Measurements from ENCODE around the gene GLI1. TPM values are rescaled to one million over a fixed set of nuclear protein-coding genes. Genes with fewer than 3 reads are reported as not detected.

Gene GLI1
- total and polyA plus RNA-seq, 2 of the 13 experiments (the other 11 are each of a cell fraction or from before 2014, with no cell fraction given): 0.09 to 0.20 TPM

DNA sequence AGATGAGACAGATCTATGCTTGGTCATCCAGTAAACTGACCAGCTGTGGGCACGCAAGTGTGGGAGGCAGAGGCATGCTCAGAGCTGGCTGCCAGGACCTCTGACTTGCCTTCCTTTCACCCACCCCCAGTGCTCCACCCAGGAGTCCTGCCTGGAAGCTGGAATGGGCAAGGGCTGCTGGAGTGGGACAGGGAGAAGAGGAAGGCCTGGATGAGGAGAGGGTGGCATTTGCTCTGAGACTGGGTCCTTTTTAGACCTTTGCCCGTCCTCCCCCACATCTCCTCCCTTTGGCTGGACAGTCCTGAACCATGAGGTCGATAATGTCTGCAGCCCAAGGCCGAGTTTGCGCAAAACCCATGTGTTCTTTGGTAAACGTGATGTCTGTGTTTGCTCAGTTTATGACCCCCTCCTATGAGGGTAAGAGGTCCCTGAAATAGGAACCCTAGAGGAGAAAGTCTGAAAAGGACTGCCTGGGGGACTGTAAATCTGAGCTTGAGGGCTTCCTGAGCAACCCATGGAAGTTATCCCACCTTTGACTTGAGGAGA is 8.3 kb upstream of the GLI1 start:
- CTCF ChIA-PET (ENCODE audit: low intra/inter-chr PET ratio, low total read pairs): interaction anchor here (6.1 kb wide), 1 partner anchor 144 kb away, joined by 66 read pairs; no protein-coding TSS in a partner anchor
- no peaks in the 10 kb centered on the region for H3K36me3 ChIP-seq (replicated peaks in 1 of 2; ENCODE audit: control insufficient read depth in 1 of 2, insufficient read depth in 2 of 2, low read length in 2 of 2)
- in situ Hi-C loops (cut with HindIII; ENCODE audit: extremely low pct_ligation_motif_present, low pct_unique_long_range_greater_than_20kb) (loop anchor here (5.0 kb wide), 1 partner anchor 144 kb away; no protein-coding TSS in a partner anchor), intact Hi-C loops (cut with micrococcal nuclease; ENCODE audit: unreplicated experiment) (loop anchor here (5.0 to 10.0 kb wide), 2 partner anchors 189 to 697 kb away; partner anchors contain the start of gene PRIM1)
- peaks cover 10% of the 10 kb centered on the region for H3K79me2 ChIP-seq (ENCODE audit: insufficient read depth, low read length)
- 3% methylated on average over 6 of the region's 6 CpGs for WGBS (ENCODE audit: low lambda C conversion rate)
- POLR2A ChIA-PET: interaction anchor here (1.0 to 6.4 kb wide), 6 partner anchors 14 to 144 kb away, joined by 3 to 99 read pairs (median 13); partner anchors contain the start of genes INHBC and R3HDM2
- peak overlapping the region; percentile 80 for H3K4me2 ChIP-seq (ENCODE audit: low read depth, low read length)
- H2AFZ ChIP-seq (ENCODE audit: low read length): no peak overlapping the region
- H4K20me1 ChIP-seq (ENCODE audit: insufficient read depth, low read length): no peaks in the 10 kb centered on the region
- no peaks in the 10 kb centered on the region for H3K9me3 ChIP-seq (ENCODE audit: low read length)
- H3K27ac ChIP-seq (ENCODE audit: extremely low read length, insufficient read depth, low read length): peak overlapping the region; percentile 58
- DNase-seq (ENCODE audit: low spot score) (peak; percentile 94), ATAC-seq (peak; percentile 47), FAIRE-seq (peak; percentile 99)
- peaks cover 64% of the 10 kb centered on the region for H3K4me1 ChIP-seq (ENCODE audit: insufficient read depth, low read length)
- no peaks in the 10 kb centered on the region; a peak in 1 of 5 replicates for H3K27me3 ChIP-seq (ENCODE audit: control insufficient read depth in 1 of 2, insufficient read depth in 2 of 2, low read length in 2 of 2)
- H3K9ac ChIP-seq (ENCODE audit: insufficient read depth, low read depth, low read length): peak overlapping the region; percentile 39
- H3K4me3 ChIP-seq (replicated peaks in 1 of 3; ENCODE audit: insufficient read depth in 1 of 3, low read depth in 2 of 3, low read length in 3 of 3): peak overlapping the region in 2 of 3 experiments; percentile 17 to 58; a peak in 2 of 6 replicates
- no TSS peak for BruUV-seq (replicated peaks)
- TF ChIP-seq ARID3A (IDR thresholded peaks at IDR 0.05; ENCODE audit: low read depth, low read length) (peak; percentile 91), NFIB (CRISPR knock-in tag; IDR thresholded peaks at IDR 0.05; ENCODE audit: borderline replicate concordance) (no peak), FOXP1 (IDR thresholded peaks at IDR 0.05) (no peak), FOXP1 (CRISPR knock-in tag; IDR thresholded peaks at IDR 0.05) (peak; percentile 90), ZNF773 (CRISPR knock-in tag; IDR thresholded peaks at IDR 0.05; ENCODE audit: borderline replicate concordance) (no peak), SKIL (CRISPR knock-in tag; IDR thresholded peaks at IDR 0.05; ENCODE audit: borderline replicate concordance) (peak; percentile 100), CEBPB (IDR thresholded peaks at IDR 0.05; ENCODE audit: borderline replicate concordance, low read depth, low read length) (peak; percentile 98), ZNF782 (CRISPR knock-in tag; IDR thresholded peaks at IDR 0.05; ENCODE audit: borderline replicate concordance) (peak; percentile 96; the same call in 1 of the 2 replicates), POLR2A (IDR thresholded peaks at IDR 0.05; ENCODE audit: insufficient read depth in 1 of 2, low read depth in 2 of 2, low read length in 2 of 2) (peak in 1 of 2 experiments; percentile 52; a peak in 1 of 4 replicates), TERF1 (CRISPR knock-in tag; IDR thresholded peaks at IDR 0.05) (no peak)
- TF ChIP-seq, protein P1, sequence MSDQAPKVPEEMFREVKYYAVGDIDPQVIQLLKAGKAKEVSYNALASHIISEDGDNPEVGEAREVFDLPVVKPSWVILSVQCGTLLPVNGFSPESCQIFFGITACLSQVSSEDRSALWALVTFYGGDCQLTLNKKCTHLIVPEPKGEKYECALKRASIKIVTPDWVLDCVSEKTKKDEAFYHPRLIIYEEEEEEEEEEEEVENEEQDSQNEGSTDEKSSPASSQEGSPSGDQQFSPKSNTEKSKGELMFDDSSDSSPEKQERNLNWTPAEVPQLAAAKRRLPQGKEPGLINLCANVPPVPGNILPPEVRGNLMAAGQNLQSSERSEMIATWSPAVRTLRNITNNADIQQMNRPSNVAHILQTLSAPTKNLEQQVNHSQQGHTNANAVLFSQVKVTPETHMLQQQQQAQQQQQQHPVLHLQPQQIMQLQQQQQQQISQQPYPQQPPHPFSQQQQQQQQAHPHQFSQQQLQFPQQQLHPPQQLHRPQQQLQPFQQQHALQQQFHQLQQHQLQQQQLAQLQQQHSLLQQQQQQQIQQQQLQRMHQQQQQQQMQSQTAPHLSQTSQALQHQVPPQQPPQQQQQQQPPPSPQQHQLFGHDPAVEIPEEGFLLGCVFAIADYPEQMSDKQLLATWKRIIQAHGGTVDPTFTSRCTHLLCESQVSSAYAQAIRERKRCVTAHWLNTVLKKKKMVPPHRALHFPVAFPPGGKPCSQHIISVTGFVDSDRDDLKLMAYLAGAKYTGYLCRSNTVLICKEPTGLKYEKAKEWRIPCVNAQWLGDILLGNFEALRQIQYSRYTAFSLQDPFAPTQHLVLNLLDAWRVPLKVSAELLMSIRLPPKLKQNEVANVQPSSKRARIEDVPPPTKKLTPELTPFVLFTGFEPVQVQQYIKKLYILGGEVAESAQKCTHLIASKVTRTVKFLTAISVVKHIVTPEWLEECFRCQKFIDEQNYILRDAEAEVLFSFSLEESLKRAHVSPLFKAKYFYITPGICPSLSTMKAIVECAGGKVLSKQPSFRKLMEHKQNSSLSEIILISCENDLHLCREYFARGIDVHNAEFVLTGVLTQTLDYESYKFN (CRISPR knock-in tag; conservative IDR thresholded peaks at IDR 0.05): peak; percentile 99

Measured in HepG2 (cell line).